NCI-H2171 (cell line): ENCODE results near the gene MUC5AC.
"Not testable (repeated sequence)": the region's sequence is repeated elsewhere in the genome, so short reads cannot be mapped to it uniquely, and the experiment has no call there.

ENCODE experiments used
- DNase-seq: peaks from one replicate; lab custom pipeline; 2025; lab: John Stamatoyannopoulos, UW

The MUC5AC gene, protein sequence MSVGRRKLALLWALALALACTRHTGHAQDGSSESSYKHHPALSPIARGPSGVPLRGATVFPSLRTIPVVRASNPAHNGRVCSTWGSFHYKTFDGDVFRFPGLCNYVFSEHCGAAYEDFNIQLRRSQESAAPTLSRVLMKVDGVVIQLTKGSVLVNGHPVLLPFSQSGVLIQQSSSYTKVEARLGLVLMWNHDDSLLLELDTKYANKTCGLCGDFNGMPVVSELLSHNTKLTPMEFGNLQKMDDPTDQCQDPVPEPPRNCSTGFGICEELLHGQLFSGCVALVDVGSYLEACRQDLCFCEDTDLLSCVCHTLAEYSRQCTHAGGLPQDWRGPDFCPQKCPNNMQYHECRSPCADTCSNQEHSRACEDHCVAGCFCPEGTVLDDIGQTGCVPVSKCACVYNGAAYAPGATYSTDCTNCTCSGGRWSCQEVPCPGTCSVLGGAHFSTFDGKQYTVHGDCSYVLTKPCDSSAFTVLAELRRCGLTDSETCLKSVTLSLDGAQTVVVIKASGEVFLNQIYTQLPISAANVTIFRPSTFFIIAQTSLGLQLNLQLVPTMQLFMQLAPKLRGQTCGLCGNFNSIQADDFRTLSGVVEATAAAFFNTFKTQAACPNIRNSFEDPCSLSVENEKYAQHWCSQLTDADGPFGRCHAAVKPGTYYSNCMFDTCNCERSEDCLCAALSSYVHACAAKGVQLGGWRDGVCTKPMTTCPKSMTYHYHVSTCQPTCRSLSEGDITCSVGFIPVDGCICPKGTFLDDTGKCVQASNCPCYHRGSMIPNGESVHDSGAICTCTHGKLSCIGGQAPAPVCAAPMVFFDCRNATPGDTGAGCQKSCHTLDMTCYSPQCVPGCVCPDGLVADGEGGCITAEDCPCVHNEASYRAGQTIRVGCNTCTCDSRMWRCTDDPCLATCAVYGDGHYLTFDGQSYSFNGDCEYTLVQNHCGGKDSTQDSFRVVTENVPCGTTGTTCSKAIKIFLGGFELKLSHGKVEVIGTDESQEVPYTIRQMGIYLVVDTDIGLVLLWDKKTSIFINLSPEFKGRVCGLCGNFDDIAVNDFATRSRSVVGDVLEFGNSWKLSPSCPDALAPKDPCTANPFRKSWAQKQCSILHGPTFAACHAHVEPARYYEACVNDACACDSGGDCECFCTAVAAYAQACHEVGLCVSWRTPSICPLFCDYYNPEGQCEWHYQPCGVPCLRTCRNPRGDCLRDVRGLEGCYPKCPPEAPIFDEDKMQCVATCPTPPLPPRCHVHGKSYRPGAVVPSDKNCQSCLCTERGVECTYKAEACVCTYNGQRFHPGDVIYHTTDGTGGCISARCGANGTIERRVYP (N-terminal part only)

DNA sequence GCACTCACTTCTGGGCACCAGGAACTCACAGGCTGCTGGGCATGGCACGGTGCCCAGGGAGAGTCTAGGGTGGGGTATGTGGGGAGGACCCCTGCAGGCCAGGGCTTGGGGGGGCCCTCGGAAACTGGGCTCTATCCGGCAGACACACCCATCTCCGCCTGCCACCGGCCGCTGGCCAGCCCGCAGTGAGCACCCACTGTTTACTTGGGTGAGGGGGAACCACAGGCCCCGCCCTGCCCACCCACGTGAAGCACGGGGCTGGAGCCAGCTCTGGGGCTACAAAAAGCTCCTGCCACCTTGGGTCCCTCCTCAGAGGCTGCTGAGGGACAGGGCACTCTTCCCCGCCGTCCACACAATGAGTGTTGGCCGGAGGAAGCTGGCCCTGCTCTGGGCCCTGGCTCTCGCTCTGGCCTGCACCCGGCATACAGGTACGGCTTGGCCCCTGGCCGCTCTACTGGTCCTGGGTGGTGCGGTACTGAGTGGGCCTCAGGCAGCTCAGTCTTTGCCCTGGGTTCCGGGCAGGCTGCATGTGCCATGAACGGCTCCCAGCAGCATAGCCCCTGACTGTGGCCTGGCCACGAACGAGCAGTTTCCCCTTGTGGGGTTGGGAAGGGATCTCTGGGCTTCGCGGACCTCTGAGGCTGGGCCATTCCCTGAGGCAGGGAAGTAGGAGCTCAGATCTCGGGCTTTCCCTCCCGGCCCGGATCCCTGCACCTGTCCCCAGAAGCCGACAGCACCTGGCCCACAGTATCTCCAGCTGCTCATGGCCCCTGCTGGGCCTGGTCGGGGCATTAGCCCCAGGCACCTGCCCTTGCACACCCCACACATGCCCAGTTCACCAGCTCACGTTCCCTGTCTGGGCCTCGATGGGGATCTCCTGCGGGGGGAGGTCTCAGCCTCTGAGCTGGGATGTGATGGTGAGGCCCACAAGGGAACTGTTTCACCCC, at the start of gene MUC5AC:
MUC5AC (plus strand) TSS at position 309 of the 947 bp plus-strand sequence; CDS start at position 356, 47 bp downstream.
- no peak for DNase-seq

DNA sequence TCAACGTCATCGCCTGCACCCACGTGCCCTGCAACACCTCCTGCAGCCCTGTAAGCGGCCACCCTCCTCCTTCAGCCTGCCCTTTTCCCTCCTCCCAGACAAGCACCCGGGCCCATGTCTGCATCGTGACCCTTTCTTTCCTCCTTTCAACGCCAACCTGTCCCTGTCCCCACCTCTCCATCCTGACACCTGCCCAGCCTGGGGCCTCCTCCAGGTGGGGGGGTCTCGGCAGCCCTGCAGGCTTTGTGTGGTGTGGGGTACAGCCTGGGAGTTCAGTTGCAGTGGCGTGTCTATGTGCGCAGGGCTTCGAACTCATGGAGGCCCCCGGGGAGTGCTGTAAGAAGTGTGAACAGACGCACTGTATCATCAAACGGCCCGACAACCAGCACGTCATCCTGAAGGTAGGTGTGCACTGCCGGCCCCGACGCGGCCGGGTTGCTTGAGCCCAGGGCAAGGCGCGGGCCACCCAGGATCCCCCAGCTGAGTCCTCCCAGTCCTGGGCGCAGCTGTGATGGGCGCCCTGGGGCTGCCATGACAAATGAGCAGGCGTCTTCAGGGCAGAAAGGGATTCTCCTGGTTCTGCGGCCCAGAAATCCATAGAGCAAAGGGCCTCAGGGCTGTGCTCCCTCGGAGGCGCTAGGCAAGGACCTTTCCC, 49.4 kb upstream of the MUC5AC start:
- DNase-seq: no peak

DNA sequence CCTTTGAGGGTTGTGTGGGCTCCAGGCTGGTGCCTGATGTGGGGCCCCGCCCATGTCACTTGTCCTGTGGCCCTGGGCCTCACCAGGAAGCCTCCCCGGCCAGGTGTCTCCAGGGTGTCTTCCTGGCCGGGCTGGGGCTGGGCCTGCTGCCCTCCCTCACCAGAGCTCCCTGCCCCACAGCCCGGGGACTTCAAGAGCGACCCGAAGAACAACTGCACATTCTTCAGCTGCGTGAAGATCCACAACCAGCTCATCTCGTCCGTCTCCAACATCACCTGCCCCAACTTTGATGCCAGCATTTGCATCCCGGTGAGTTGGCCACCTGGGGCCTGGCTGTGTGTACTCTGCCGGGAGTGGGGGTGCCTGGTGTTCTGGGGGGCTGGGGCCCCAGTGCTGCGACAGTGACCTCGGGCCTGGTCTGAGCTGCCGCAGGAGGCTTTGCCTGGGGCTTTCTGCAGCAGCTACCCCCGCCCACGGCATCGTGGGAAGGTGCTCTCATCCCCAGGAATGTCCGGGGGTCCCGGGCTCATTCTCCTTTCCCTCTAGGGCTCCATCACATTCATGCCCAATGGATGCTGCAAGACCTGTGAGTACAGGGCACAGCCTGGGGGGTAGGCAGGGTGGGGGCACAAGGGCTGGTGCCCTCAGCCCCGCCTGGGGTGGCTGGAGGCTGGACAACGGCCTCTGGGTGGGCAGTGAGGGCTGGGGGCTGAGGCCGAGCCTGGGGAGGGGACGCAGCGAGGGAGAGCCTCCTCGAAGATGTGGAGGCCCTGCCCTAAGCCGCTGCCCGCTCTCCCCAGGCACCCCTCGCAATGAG, 48.4 kb upstream of the MUC5AC start:
- no peak for DNase-seq

DNA sequence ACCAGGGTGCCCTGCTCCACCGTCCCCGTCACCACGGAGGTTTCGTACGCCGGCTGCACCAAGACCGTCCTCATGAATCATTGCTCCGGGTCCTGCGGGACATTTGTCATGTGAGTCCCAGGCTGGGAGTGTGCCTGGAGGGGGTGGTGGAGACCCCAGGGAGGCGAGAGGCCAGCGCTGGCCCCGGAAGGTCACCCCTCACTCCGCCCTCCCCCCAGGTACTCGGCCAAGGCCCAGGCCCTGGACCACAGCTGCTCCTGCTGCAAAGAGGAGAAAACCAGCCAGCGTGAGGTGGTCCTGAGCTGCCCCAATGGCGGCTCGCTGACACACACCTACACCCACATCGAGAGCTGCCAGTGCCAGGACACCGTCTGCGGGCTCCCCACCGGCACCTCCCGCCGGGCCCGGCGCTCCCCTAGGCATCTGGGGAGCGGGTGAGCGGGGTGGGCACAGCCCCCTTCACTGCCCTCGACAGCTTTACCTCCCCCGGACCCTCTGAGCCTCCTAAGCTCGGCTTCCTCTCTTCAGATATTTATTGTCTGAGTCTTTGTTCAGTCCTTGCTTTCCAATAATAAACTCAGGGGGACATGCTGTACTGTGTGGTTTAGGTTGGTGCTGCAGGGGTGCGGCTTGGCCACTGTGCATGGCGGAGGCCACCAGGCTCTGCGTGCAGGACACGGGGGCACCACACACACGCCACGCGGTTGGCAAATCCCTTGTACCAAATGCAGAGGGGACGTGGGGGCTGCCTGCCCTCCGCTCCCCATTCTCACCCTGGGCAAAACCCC, 47.6 kb upstream of the MUC5AC start:
- DNase-seq: no peak

DNA sequence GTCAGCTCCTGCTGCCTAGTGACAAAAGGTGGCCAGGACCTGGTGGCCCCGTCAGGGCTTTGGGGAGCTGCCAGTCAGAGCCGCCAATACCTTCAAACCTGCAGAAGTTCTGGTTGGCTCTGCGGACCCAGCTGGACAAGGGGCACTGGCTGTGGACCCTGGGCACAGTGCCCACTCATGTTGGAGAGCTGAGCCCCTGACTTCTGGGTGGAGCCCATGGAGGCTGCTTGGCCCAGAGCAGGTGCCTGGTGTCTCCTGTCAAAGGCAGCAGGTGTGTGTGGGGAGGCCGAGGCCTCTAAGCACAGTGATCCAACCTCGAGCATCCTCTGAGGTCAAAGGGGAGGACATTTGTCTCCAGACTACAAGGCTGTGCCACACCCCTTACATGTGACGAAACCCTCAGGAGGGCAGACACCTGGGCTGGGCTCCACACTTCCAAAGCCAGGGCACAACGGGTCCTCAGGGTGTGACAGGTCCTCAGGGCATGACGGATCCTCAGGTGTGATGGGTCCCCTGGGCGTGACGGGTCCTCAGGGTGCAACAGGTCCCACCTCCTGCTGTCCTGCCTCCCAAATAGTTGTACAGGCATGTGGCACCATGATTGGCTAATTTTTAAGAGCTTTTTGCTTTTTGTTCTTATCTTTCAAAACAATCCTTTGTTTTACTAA, 46.1 kb upstream of the MUC5AC start:
- no peak for DNase-seq

DNA sequence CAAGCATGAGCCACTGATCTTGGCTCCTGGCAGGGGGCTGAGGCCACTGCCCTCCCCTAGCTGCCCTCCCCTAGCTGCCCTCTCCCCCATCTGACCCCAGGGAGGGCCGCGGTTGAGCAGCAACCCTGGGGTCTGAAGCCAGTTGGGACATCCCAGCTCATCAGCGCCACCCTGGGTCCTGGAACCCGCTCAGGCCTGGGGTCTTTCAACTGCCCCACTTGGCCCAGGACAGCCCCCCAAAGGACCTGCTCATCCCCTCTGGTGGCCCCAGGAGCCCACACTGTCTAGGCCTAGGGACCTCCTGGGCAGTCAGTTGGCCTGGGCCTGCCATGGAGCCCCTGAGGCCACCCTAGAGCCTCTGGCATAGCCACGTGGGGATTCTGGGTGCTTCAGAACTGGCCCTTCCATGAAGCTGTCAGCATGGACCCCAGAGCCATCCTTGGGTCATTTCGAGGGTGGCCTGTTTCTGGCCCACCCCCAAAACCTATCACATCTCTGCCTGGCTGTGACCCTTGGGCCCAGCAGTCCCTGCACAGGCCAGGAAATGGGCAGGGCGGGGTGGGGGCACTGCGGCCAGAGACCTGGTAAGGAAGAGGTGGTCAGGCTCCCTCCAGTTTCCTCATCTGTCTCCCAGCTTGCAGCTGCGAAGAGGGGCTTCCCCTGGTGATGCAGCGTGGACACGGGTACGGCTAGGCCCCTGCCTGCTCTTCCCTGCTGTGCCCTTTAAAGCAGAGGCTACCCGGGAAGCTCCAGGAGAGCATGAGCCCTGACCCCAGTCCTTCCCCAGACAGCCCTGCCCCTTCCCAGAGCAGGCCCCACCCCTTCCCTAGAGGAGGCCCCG, 45.2 kb upstream of the MUC5AC start:
- no peak for DNase-seq

DNA sequence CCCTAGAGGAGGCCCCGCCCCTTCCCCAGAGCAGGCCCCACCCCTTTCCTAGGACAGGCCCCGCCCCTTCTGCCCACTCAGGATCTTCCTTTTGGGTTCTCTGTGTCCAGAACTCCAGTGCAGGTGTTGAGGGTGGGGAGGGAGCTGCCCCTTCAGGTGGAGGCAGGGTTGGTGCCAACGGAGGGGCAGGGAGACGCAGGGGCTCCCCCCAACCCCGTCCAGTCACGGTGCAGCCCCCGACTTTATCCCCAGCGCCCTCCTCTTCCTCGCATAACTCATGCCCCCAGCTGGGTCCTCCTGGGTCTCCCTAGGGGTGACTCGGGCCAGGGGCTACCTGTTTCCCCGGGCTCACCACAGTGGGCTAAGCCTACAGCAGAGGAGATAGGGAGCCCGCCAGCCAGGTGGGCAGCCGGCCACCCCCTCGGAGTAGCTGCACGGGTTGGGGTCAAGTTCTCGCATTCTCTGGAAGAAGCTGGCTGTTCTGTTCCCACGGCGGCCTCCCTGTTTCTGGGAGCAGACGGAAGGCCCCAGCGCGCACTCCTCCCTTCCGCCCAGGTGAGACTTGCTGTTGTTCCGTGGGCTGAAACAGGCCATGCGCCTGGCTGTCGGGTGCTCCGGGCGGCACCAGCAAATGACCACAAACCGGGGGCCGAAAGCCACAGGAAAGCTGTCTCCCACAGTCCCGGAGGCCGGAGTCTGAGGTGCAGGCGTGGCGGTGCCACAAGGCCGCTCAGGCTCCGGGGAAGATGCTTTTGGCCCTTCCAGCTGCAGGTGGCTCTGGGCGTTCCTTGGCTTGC, 44.1 kb upstream of the MUC5AC start:
- no peak for DNase-seq

DNA sequence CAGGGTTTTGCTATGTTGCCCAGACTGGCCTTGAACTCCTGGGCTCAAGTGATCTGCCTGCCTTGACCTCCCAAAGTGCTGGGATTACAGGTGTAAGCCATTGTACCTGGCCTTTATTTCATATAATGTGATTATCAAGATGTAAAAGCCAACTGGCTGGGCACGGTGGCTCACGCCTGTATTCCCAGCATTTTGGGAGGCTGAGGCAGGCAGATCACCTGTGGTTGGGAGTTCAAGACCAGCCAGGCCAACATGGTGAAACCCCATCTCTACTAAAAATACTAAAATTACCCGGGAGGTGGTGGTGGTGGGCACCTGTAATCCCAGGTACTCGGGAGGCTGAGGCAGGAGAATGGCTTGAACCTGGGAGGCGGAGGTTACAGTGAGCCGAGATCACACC, 42.5 kb upstream of the MUC5AC start:
- not testable (repeated sequence) for DNase-seq

DNA sequence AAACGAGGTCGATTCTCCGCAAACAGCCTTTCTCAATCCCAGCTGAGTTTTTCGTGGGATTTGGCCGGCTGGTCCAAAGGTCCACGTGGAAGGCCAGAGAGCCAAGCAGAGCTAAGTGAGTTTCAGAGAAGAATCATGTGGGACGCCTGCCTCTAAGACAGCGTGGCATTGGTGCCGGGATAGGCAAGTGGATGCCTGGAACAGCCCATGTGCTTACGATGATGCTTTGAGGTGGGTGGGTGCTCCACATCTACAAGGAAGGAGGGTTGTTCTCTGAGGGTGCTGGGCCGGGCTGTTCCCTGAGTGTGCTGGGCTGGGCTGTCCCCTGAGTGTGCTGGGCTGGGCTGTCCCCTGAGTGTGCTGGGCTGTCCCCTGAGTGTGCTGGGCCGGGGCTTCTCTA, 41.6 kb upstream of the MUC5AC start:
- DNase-seq: no peak

DNA sequence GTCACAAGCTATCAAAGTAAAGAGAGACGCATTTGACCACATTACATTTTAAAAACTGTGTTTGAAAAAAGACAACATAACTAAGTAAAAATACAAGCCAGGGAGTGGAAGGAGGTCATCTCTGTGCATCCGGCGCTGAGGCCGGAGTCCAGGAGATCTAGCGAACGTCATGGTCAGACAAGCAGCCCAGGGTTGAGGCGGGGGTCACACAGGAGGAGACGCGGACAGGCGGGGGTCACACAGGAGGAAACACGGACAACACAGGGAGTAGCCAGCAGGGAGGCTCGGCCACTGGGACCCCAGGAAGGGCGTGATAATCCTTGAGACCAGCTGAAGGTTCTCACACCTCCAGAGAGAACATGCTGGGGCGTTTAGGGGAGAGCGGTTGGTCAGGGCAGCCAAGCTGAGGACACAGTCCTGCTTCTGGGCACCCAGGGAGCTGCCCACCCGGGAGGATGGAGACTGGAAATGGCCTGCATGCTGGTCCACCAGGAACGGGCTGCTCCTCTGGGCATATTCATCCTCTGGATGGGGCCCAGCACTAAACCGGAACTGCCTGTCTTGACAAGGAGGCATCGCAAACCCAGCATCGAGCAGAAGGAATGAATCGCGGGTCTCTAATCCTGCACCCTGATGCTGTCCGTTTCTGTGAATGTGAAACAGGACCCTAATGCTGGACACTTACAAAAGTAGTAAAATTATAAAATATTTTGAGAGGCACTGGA, 40.9 kb upstream of the MUC5AC start:
- no peak for DNase-seq

DNA sequence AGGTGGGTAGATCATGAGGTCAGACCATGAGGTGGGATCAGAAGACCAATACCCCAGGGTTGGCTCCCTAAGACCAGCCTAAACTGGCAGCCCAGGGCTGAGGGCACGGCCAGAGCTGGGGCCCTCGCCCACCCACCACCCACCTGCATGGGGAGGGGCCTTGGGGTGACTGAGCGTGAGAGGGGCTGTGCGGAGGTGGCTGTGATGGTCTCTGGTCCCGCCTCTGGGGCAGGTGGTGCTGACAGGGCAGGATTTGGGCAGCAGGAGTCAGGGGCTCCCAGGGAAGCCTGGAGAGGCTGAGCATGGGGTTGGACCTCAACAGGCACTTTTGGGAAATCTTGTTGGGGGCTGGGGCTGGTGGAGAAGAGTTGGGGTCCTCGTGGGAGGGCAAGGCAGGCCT, 39.8 kb upstream of the MUC5AC start:
- DNase-seq: no peak

DNA sequence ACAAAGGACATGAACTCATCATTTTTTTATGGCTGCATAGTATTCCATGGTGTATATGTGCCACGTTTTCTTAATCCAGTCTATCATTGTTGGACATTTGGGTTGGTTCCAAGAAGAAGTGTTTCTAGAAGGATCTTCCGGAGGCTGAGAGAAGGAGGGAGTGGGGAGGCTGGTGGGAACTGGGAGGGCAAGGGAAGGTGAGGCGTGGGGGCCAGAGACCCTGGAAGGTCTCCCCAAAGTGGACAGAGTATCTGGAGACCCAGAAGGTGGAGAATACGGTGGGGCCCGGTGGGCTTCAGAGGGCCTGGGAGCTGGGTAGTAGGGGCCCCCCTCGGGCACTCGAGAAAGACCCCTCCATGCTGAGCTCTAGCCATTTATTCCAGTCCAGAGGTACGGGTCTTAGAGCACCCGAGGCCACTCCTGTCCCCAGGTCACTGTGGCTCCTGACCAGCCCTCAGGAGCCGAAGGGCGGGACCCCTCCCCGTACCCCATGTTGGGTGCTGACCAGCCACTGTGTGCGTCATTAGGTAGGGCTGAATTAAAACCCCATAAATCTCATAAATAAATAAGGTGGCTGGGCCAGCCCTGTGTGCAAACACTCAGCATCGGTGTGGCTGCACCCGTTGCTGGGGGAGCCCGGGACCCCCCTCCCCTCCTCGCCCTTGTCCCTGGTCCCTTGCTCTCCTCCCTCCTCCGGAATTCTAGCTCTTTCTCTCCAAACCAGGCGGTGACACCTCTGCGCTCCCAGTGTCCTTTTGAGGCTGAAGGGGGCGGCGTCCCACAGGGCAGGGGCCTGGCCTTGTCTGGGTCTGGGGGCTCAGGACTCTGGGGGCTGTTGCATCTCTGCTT, 38.8 kb upstream of the MUC5AC start:
- no peak for DNase-seq

DNA sequence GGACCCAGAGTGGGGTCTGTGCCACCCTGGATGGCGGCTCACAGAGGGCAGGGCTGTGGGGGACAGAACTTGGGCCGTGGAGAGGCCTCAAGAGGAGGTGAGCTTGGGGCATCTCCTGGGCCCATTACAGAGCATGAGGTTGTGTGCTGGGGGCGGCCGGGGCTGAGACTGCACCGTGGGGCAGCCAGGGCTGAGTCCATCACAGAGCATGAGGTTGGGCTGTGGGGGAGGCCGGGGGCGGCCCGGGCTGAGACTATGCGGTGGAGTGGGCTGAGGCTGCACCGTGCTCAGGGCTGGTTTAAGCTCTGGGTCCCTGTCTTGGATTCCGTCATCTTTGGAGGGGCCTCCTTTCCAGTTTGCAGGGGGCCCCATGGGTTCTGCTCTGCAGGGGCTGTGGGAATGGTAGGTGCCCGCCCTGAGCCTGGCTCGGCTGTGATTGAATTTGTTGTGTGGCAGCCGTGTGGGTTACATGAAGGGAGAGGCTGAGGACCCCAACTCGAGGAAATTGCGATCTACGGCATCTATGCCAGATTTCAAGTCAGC, 38.1 kb upstream of the MUC5AC start:
- no peak for DNase-seq

DNA sequence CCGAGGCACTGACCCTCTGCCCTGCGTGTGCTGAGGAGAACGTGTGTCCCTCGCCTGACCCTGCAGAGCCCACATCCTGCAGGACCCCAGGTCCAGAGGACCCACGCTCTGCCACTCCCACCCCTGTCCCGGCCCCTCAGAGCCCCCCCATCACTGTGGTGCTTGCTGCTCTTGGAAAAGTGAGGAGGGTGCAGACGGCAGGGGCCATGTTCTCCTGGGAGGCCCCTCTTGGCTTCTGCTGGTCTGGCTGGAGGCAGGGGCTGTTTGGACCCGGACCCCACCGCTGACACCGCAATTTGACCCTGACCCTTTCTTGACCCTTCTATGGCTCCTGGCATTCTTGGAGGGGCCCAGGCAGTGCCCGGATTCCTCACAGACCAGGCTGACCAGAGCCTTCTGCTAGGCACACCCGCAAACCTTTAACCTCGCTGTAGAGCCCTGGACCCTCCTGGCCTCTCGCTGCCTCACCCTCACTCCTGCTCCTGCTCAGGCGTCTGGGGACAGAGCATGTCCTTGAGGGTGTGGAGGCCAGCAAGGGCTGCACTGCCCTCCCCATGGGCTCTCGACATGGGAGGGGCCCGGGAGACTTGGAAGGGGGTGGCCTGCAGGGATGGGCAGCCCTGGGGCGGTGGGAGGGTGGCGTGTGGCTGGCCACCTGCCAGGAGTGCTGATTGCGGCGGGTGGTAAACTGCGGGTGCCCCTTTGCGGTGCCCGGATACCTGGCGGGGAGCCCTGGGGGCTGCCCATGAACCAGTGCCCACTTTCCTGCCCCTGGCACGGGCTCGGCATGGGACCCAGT, 37.0 kb upstream of the MUC5AC start:
- no peak for DNase-seq
